SK-N-MC (cell line): ENCODE results near the gene XRCC1.

Experiments used
- EZH2 ChIP-seq: fragments of 200-600 bp; sonication (generic); IDR thresholded peaks from one replicate; pipeline ENCODE4 v1.6.1; 2017; ENCODE audit warnings: antibody characterized with exemption
- POLR2AphosphoS5 ChIP-seq: IDR thresholded peaks from 2 replicates; pipeline ENCODE4 v1.6.1; 2012; ENCODE audit warnings: mild to moderate bottlenecking, low read depth, low read length, borderline replicate concordance

DNA sequence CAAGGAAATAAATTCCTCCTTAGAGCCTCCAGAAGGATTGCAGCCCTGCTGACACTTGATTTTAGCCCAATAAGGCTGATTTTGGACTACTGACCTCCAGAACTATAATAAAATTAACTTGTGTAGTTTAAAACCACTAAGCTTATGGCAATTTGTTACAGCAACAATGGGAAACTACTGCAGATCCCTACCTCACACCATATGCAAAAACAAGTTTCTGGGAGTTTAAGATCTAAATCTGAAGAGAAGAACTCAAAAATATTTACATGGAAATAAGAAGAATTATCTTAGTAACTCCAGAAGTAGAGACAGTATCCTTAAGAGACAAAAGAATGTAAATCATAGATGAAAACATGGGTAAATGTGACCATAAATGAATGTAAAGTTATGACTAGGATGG, 36.4 kb downstream of the XRCC1 start:
- TF ChIP-seq EZH2 = no peak
- no peak for TF ChIP-seq POLR2AphosphoS5
